Measurements from ENCODE around the gene C10orf120. TPM values are rescaled to one million over a fixed set of nuclear protein-coding genes. Genes with fewer than 3 reads are reported as not detected.

Gene C10orf120
- total and polyA plus RNA-seq, 2 donors (not counting 1 experiment from before 2014, with no cell fraction given), result not detected

- H3K4me3 Mint-ChIP-seq, result no peak overlapping the region
- H4K20me1 ChIP-seq (ENCODE audit: control insufficient read depth, insufficient read depth, low read length, poor library complexity, severe bottlenecking), result no peaks in the 10 kb centered on the region
- CTCF ChIA-PET, result interaction anchor here (1.3 kb wide), 1 partner anchor 11 kb away, joined by 3 read pairs; no protein-coding TSS in a partner anchor
- no peak overlapping the region for H3K4me3 ChIP-seq (ENCODE audit: control extremely low read depth in 1 of 5, extremely low read depth in 1 of 5, insufficient read depth in 1 of 5, low read depth in 2 of 5, low read length in 4 of 5)
- H3K4me2 ChIP-seq (replicated peaks; ENCODE audit: low read depth, low read length, poor library complexity, severe bottlenecking), result no peak overlapping the region
- no peaks in the 10 kb centered on the region for H3K4me1 ChIP-seq (ENCODE audit: control insufficient read depth in 2 of 2, insufficient read depth in 2 of 2, low read length in 2 of 2)
- peaks cover 0 to 4% (median 0%) of the 10 kb centered on the region in 4 experiments for H3K27me3 ChIP-seq (replicated peaks in 1 of 4; ENCODE audit: control extremely low read depth in 1 of 4, control insufficient read depth in 3 of 4, insufficient read depth in 4 of 4, low read length in 3 of 4)
- intact Hi-C loops (cut with micrococcal nuclease), result no loop called here
- H3K36me3 ChIP-seq (replicated peaks in 1 of 2; ENCODE audit: control extremely low read depth in 1 of 2, control insufficient read depth in 1 of 2, extremely low read depth in 1 of 2, insufficient read depth in 2 of 2, low read length in 1 of 2), result no peaks in the 10 kb centered on the region
- H2AFZ ChIP-seq (ENCODE audit: insufficient read depth, low read depth, low read length, poor library complexity, severe bottlenecking), result no peak overlapping the region
- no peak overlapping the region for H3K9ac ChIP-seq (ENCODE audit: low read length)
- H3K9me3 ChIP-seq (ENCODE audit: control extremely low read depth in 1 of 3, control insufficient read depth in 2 of 3, insufficient read depth in 1 of 3, low read length in 2 of 3), result no peaks in the 10 kb centered on the region
- no peaks in the 10 kb centered on the region for H3K4me1 Mint-ChIP-seq
- no peaks in the 10 kb centered on the region for H3K79me2 ChIP-seq (ENCODE audit: control insufficient read depth, insufficient read depth, low read length)
- H3K27ac Mint-ChIP-seq, result no peak overlapping the region
- TF ChIP-seq, protein P1, sequence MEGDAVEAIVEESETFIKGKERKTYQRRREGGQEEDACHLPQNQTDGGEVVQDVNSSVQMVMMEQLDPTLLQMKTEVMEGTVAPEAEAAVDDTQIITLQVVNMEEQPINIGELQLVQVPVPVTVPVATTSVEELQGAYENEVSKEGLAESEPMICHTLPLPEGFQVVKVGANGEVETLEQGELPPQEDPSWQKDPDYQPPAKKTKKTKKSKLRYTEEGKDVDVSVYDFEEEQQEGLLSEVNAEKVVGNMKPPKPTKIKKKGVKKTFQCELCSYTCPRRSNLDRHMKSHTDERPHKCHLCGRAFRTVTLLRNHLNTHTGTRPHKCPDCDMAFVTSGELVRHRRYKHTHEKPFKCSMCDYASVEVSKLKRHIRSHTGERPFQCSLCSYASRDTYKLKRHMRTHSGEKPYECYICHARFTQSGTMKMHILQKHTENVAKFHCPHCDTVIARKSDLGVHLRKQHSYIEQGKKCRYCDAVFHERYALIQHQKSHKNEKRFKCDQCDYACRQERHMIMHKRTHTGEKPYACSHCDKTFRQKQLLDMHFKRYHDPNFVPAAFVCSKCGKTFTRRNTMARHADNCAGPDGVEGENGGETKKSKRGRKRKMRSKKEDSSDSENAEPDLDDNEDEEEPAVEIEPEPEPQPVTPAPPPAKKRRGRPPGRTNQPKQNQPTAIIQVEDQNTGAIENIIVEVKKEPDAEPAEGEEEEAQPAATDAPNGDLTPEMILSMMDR (IDR thresholded peaks at IDR 0.05), result no peak
- TF ChIP-seq EZH2 (IDR thresholded peaks at IDR 0.05; ENCODE audit: borderline replicate concordance, insufficient read depth, low read depth, low read length, poor library complexity, severe bottlenecking), result no peak
- no peak overlapping the region for H3K27ac ChIP-seq (ENCODE audit: low read length in 2 of 2)
- WGBS (ENCODE audit: insufficient coverage), result 88% methylated on average over 7 of the region's 8 CpGs
- peaks cover 21% of the 10 kb centered on the region for H3K27me3 Mint-ChIP-seq
- ATAC-seq (ENCODE audit: low read depth), result no peak
- H3K9me3 Mint-ChIP-seq (ENCODE audit: insufficient read depth), result no peaks in the 10 kb centered on the region
- POLR2A ChIA-PET, result no interaction called here
- DNase-seq, result no peak
Measured at GRCh38 chr10:122674781-122675180, 24.9 kb downstream of the C10orf120 start.

DNA sequence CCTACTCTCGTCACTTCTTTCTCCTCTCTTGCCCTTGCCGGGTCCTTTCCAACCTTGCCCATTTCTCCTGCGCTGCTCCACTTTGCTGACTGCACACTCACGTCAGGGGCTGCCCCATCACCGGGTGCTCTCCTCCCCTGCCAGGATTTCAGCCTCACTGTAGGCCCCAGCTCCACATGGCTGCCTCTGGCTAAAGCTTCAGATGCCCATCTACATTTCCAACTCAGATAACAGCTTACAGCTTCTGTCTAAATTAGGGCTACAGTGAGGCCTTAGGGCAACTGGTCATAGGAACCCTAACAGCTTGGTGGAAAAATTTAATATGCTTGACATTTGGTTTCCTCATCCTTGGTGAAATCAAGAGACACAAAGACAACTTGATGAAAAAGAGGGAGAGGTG is 25.9 kb downstream of the C10orf120 start:
- intact Hi-C loops (cut with micrococcal nuclease), result no loop called here
- Histone ChIP-seq H2AFZ (ENCODE audit: insufficient read depth, low read depth, low read length, poor library complexity, severe bottlenecking) (no peak overlapping the region), H3K9me3 (ENCODE audit: control extremely low read depth in 1 of 3, control insufficient read depth in 2 of 3, insufficient read depth in 1 of 3, low read length in 2 of 3) (no peaks in the 10 kb centered on the region), H3K9ac (ENCODE audit: low read length) (no peak overlapping the region), H4K20me1 (ENCODE audit: control insufficient read depth, insufficient read depth, low read length, poor library complexity, severe bottlenecking) (no peaks in the 10 kb centered on the region), H3K79me2 (ENCODE audit: control insufficient read depth, insufficient read depth, low read length) (no peaks in the 10 kb centered on the region), H3K27me3 (replicated peaks in 1 of 4; ENCODE audit: control extremely low read depth in 1 of 4, control insufficient read depth in 3 of 4, insufficient read depth in 4 of 4, low read length in 3 of 4) (peaks cover 0 to 4% (median 0%) of the 10 kb centered on the region in 4 experiments), H3K36me3 (replicated peaks in 1 of 2; ENCODE audit: control extremely low read depth in 1 of 2, control insufficient read depth in 1 of 2, extremely low read depth in 1 of 2, insufficient read depth in 2 of 2, low read length in 1 of 2) (no peaks in the 10 kb centered on the region), H3K27ac (ENCODE audit: low read length in 2 of 2) (no peak overlapping the region), H3K4me1 (ENCODE audit: control insufficient read depth in 2 of 2, insufficient read depth in 2 of 2, low read length in 2 of 2) (no peaks in the 10 kb centered on the region), H3K4me3 (ENCODE audit: control extremely low read depth in 1 of 5, extremely low read depth in 1 of 5, insufficient read depth in 1 of 5, low read depth in 2 of 5, low read length in 4 of 5) (no peak overlapping the region), H3K4me2 (replicated peaks; ENCODE audit: low read depth, low read length, poor library complexity, severe bottlenecking) (no peak overlapping the region)
- ATAC-seq (ENCODE audit: low read depth) (no peak), DNase-seq (no peak)
- Mint-ChIP-seq H3K27me3 (peaks cover 21% of the 10 kb centered on the region), H3K27ac (no peak overlapping the region), H3K4me3 (no peak overlapping the region), H3K4me1 (no peaks in the 10 kb centered on the region), H3K9me3 (ENCODE audit: insufficient read depth) (no peaks in the 10 kb centered on the region)
- no peak for TF ChIP-seq EZH2 (IDR thresholded peaks at IDR 0.05; ENCODE audit: borderline replicate concordance, insufficient read depth, low read depth, low read length, poor library complexity, severe bottlenecking)
- TF ChIP-seq, protein P1 (IDR thresholded peaks at IDR 0.05), result no peak
- 71% methylated on average over 5 of the region's 5 CpGs for WGBS (ENCODE audit: insufficient coverage)
- POLR2A ChIA-PET, result no interaction called here
- CTCF ChIA-PET, result interaction anchor here (1.3 kb wide), 1 partner anchor 10 kb away, joined by 3 read pairs; no protein-coding TSS in a partner anchor
